ENCODE data around the gene CCNF.
A peak's percentile ranks its signal among the peaks of the same experiment; 100 is the strongest.

The CCNF gene

DNA sequence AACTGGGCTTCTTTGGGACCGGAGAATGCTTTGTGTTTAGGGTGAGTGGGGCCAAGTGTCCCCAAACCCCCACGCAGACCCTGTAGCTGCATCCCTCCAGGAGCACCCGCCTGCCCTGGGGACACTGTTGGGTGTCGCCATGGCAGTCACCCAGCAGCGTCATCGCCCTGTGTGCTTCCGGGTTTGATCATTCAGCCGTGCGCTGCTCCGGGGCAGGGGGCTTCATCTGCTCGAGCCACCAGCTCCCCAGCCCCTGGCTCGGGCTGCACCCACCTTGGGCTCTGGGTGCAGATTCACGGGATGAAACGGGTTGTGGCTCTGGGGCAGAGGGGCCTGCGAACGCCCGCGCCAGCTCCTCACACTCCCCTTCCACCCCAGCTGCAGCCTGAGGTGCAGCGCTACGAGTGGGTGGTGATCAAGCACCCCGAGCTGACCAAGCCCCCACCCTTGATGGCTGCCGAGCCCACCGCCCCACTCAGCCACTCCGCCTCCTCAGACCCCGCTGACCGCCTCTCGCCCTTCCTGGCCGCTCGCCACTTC, 70.7 kb downstream of the CCNF start:
- no peak overlapping the region for H3K27ac Mint-ChIP-seq (ENCODE audit: low read depth)
- ATAC-seq (replicated peaks; ENCODE audit: extremely low read depth, poor library complexity, severe bottlenecking) (no peak), DNase-seq (ENCODE audit: low spot score in 2 of 2) (no peak)
- H3K4me1 Mint-ChIP-seq: no peaks in the 10 kb centered on the region
- H3K9me3 Mint-ChIP-seq: no peaks in the 10 kb centered on the region
- peaks cover 4% of the 10 kb centered on the region for H3K36me3 Mint-ChIP-seq (ENCODE audit: insufficient read depth)
- no peaks in the 10 kb centered on the region for H3K27me3 Mint-ChIP-seq
- no peak overlapping the region for H3K4me3 Mint-ChIP-seq

DNA sequence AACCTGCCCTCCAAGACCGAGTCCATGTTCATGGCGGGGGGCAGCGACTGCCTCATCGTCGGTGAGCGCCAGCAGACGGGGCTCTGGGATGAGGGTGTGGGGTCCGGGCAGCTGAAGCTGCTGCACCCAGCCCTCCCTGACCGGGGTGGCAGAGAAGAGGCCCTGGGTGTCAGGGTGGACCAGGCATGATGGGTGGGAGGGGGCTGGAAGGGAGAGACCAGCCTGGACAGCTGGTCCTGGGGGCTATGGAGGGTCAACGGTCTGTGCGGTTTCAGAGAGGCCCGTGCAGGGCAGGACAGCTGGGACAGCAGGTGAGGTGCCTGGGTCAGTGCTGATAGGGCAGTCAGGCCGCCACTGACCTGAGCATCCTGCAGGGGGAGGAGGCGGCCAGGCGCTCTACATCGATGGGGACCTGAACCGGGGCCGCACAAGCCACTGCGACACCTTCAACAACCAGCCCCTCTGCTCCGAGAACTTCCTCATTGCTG, 71.2 kb downstream of the CCNF start:
- no peaks in the 10 kb centered on the region for H3K27me3 Mint-ChIP-seq
- no peak for ATAC-seq (replicated peaks; ENCODE audit: extremely low read depth, poor library complexity, severe bottlenecking)
- DNase-seq (ENCODE audit: low spot score in 2 of 2): no peak
- H3K36me3 Mint-ChIP-seq (ENCODE audit: insufficient read depth): peaks cover 4% of the 10 kb centered on the region
- no peaks in the 10 kb centered on the region for H3K9me3 Mint-ChIP-seq
- H3K27ac Mint-ChIP-seq (ENCODE audit: low read depth): no peak overlapping the region
- H3K4me1 Mint-ChIP-seq: no peaks in the 10 kb centered on the region
- no peak overlapping the region for H3K4me3 Mint-ChIP-seq

DNA sequence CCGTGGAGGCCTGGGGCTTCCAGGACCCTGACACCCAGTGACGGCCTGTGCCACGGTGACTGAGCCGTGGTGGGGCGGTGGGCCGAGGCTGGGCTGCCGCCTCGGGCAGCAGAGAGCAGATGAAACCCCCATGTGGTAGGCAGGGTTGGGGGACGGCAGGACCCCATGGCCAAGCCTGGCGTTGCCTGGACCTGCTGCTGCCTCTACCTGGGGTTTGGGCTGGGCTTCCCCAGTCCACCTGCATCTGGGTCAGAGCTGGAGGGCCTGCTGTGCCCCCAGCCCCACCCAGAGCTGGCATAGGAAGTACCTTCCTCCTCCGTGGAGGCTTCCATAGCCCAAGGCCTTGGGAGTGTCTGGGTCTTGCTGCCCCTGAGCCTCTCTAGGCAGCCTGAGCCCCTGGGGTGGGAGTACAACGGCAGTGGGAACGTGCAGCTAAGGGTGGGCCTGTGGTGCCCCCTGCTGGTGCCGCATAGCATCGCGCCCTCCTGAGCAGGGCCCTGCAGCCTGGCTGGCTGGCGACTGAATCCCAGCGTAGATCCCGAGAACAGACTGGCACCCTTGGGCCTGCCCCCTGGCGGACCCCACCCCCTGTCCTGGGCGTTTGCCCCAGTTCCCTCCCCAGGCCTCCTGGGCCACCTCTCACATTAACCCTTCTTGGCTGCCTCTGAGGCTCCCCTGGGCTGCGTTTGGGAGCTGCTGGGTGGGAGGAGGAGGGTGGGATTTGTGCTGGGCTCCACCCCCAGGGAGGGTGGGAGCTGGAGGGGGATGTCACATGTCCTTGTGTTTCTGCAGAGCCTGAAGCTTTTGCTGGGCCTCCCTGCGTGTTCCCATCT, 71.9 kb downstream of the CCNF start:
- peak; percentile 93 for ATAC-seq (replicated peaks; ENCODE audit: extremely low read depth, poor library complexity, severe bottlenecking)
- Mint-ChIP-seq H3K27ac (ENCODE audit: low read depth) (no peak overlapping the region), H3K36me3 (ENCODE audit: insufficient read depth) (peaks cover 4% of the 10 kb centered on the region), H3K27me3 (no peaks in the 10 kb centered on the region), H3K4me3 (no peak overlapping the region), H3K4me1 (no peaks in the 10 kb centered on the region), H3K9me3 (no peaks in the 10 kb centered on the region)
- peak; percentile 72 to 82 for DNase-seq (ENCODE audit: low spot score in 2 of 2)

DNA sequence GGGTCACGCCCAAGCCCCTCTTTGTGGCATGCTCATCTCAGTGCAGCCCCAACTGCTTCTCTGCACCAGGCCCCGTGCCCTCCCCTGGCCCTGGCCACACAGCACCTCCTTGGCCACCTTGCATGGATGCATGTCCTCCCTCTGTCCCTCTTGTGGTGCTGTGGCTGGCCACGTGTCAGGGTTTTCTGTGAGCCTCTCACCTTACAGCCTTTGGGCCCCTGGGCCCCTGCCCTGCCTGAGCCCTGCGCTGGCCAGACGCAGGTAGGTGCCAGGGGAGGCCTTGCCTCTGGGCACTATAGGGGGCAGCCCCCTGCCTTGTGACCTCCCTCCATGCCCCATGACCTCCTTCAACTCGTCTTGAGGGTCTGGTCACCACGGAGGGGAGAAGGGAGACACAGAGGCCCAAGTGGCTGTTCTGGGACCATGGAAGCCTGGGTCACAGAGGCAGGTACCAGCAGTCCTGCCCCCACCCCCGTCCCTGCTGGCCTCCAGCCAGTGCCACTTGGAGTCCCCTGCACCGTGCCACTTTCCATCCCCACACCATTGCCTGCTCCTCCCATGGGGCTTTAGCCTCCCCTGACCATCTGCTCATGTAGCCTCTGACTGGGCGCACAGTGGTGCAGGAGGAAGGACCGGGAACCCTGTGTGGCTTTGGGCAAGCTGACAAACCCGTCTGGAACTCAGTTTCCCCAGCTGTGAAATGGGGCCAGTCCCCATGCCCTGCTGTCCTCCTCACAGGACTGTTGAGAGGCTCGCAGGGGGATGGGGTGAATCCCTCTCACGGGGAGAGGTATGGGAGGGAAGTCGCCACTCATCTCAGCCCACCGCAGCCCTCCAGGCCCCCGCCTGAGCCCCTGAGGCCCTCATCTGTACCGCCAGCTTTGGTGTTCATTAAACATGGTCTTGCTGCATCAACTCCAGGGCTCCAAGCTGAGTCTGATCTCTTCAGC, 73.0 kb downstream of the CCNF start:
- no peaks in the 10 kb centered on the region for H3K27me3 Mint-ChIP-seq
- H3K27ac Mint-ChIP-seq (ENCODE audit: low read depth): no peak overlapping the region

DNA sequence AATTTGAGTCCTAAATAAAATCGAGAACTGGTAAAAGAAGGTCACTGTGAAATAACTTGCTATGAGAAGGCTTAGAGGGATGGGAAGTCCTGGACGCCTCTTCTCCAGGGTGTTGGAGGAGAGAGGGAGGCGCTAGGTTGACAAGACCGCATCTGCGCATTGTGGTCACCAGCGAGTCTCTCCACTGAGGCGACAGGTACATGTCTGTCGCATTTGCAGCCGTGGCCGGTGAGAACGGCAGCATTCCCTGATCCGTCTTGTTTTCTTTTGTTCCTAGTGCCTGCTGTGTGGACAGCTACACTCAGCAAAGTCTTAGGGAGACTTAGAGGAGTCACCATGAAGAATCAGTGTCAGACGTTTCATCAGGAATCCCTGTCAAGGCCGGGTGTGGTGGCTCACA, 76.4 kb downstream of the CCNF start:
- ATAC-seq (replicated peaks; ENCODE audit: extremely low read depth, poor library complexity, severe bottlenecking): no peak
- H3K4me1 Mint-ChIP-seq: no peaks in the 10 kb centered on the region
- H3K9me3 Mint-ChIP-seq: no peaks in the 10 kb centered on the region
- DNase-seq (ENCODE audit: low spot score in 2 of 2): no peak
- H3K36me3 Mint-ChIP-seq (ENCODE audit: insufficient read depth): peaks cover 3% of the 10 kb centered on the region
- no peaks in the 10 kb centered on the region for H3K27me3 Mint-ChIP-seq
- no peak overlapping the region for H3K4me3 Mint-ChIP-seq
- H3K27ac Mint-ChIP-seq (ENCODE audit: low read depth): no peak overlapping the region

More for the DNA sequence above, 73.0 kb downstream of the CCNF start:
- Mint-ChIP-seq H3K9me3 (no peaks in the 10 kb centered on the region), H3K36me3 (ENCODE audit: insufficient read depth) (peaks cover 4% of the 10 kb centered on the region), H3K4me3 (no peak overlapping the region), H3K4me1 (no peaks in the 10 kb centered on the region)
- ATAC-seq (replicated peaks; ENCODE audit: extremely low read depth, poor library complexity, severe bottlenecking) (no peak), DNase-seq (ENCODE audit: low spot score in 2 of 2) (no peak)

DNA sequence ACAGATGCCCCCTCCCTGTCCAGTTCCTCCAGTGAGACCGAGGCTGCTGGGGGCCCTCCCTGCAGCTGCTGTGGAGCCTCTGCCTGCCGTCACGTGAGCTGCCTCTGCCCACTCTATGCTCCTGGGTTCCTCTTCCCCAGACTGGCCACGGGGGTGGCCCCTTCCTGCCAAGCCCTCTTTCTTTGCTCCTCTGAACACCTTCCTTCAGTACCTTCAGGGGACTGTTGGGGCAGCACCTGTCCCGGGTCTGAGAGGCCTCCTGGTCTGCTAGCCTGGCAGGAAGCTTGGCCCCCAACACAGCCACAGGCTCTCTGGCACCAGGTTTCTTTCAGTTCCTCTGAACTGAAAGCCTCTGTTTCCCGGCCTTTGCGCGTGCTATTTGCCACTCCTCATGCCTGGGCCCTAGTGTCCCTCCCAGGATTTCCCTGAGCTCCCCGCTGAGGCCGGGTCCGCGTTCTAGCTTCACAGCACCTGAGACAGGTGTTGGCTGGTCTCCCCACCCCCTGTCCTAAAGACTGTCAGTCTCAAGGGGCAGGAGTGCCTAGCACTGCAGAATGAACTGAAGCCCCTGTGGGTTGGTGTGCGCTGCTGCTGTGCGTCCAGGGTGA, 77.9 kb downstream of the CCNF start:
- ATAC-seq (replicated peaks; ENCODE audit: extremely low read depth, poor library complexity, severe bottlenecking): peak; percentile 40
- H3K36me3 Mint-ChIP-seq (ENCODE audit: insufficient read depth): no peaks in the 10 kb centered on the region
- H3K27me3 Mint-ChIP-seq: no peaks in the 10 kb centered on the region
- no peak overlapping the region for H3K4me3 Mint-ChIP-seq
- H3K27ac Mint-ChIP-seq (ENCODE audit: low read depth): no peak overlapping the region
- no peak for DNase-seq (ENCODE audit: low spot score in 2 of 2)
- no peaks in the 10 kb centered on the region for H3K9me3 Mint-ChIP-seq
- peaks cover 4% of the 10 kb centered on the region for H3K4me1 Mint-ChIP-seq

DNA sequence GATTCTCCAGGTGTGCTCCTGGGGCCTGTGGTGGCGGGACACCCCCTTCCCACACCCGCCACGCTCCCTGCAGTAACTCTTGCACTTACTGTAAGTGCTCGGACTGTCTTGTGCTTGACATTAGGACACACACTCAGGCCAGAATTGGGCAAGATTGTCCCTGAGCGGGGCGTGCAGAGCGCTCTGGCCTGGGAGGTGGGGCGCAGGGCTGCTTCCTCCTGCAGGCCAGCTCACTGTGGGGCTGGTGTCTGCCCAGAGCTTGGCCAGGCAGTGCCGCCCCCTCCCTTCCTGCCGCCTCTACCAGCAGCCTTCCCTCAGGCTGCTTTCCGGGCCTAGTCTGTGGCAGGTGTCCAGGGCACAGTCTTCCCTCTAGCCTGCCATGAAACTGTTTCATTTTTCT, 78.4 kb downstream of the CCNF start:
- no peak for DNase-seq (ENCODE audit: low spot score in 2 of 2)
- H3K27ac Mint-ChIP-seq (ENCODE audit: low read depth): no peak overlapping the region
- no peaks in the 10 kb centered on the region for H3K9me3 Mint-ChIP-seq
- no peak overlapping the region for H3K4me3 Mint-ChIP-seq
- H3K27me3 Mint-ChIP-seq: no peaks in the 10 kb centered on the region
- H3K36me3 Mint-ChIP-seq (ENCODE audit: insufficient read depth): no peaks in the 10 kb centered on the region
- peaks cover 9% of the 10 kb centered on the region for H3K4me1 Mint-ChIP-seq
- ATAC-seq (replicated peaks; ENCODE audit: extremely low read depth, poor library complexity, severe bottlenecking): no peak

All from central memory CD8-positive, alpha-beta T cell (primary cell).